ENCODE data around the gene EXOC1. TPM values are rescaled to one million over a fixed set of nuclear protein-coding genes. Genes with fewer than 3 reads are reported as not detected.

The EXOC1 gene
- total RNA-seq, 1 experiment from 2014 or later, result 24.1 TPM

GRCh38 chr4:55808186-55808585, 45.3 kb upstream of the EXOC1 start:
- Histone ChIP-seq H3K4me1 (ENCODE audit: control insufficient read depth, insufficient read depth, low read length) (no peaks in the 10 kb centered on the region), H3K27ac (ENCODE audit: low read length) (no peak overlapping the region), H3K36me3 (ENCODE audit: control insufficient read depth, insufficient read depth, low read length) (no peaks in the 10 kb centered on the region), H3K4me3 (ENCODE audit: low read depth in 2 of 2, low read length in 2 of 2) (no peak overlapping the region), H3K27me3 (ENCODE audit: control insufficient read depth, insufficient read depth, low read length) (no peaks in the 10 kb centered on the region), H3K9me3 (ENCODE audit: control insufficient read depth, insufficient read depth, low read depth, low read length) (no peaks in the 10 kb centered on the region)
- ChIA-PET POLR2A (no interaction called here), CTCF (no interaction called here)
- DNase-seq (ENCODE audit: low read depth, low spot score) (no peak), ATAC-seq (no peak)
- in situ Hi-C loops (cut with HindIII; ENCODE audit: low pct_unique_long_range_greater_than_20kb, low sequenced_read_pairs), result no loop called here
- TF ChIP-seq CTCF (IDR thresholded peaks at IDR 0.05), result no peak
- no peak for TF ChIP-seq REST (IDR thresholded peaks at IDR 0.05; ENCODE audit: insufficient read depth in 1 of 2, low read depth in 2 of 2, low read length in 1 of 2)
- no TSS peak for BruUV-seq (replicated peaks)
- intact Hi-C loops (cut with micrococcal nuclease; ENCODE audit: unreplicated experiment), result no loop called here

- Histone ChIP-seq H3K4me3 (ENCODE audit: low read depth in 2 of 2, low read length in 2 of 2) (no peak overlapping the region), H3K27me3 (ENCODE audit: control insufficient read depth, insufficient read depth, low read length) (no peaks in the 10 kb centered on the region), H3K36me3 (ENCODE audit: control insufficient read depth, insufficient read depth, low read length) (no peaks in the 10 kb centered on the region), H3K9me3 (ENCODE audit: control insufficient read depth, insufficient read depth, low read depth, low read length) (no peaks in the 10 kb centered on the region), H3K27ac (ENCODE audit: low read length) (no peak overlapping the region), H3K4me1 (ENCODE audit: control insufficient read depth, insufficient read depth, low read length) (no peaks in the 10 kb centered on the region)
- intact Hi-C loops (cut with micrococcal nuclease; ENCODE audit: unreplicated experiment) (no loop called here), in situ Hi-C loops (cut with HindIII; ENCODE audit: low pct_unique_long_range_greater_than_20kb, low sequenced_read_pairs) (no loop called here)
- ChIA-PET POLR2A (no interaction called here), CTCF (no interaction called here)
- no TSS peak for BruUV-seq (replicated peaks)
- TF ChIP-seq CTCF (IDR thresholded peaks at IDR 0.05) (no peak), SIN3A (IDR thresholded peaks at IDR 0.05; ENCODE audit: borderline replicate concordance, insufficient read depth, low read depth, low read length) (no peak), REST (IDR thresholded peaks at IDR 0.05; ENCODE audit: insufficient read depth in 1 of 2, low read depth in 2 of 2, low read length in 1 of 2) (no peak), TCF7L2 (IDR thresholded peaks at IDR 0.05; ENCODE audit: low read depth, low read length) (no peak), POLR2AphosphoS5 (IDR thresholded peaks at IDR 0.05; ENCODE audit: low read depth, low read length) (no peak)
- ATAC-seq, result no peak
- no peak for DNase-seq (ENCODE audit: low read depth, low spot score)
Measured at GRCh38 chr4:55808632-55809031, 44.8 kb upstream of the EXOC1 start.
